KOPT-K1 (cell line): Measurements from ENCODE around the gene AP3S2.
"Not testable (repeated sequence)": the region's sequence is repeated elsewhere in the genome, so short reads cannot be mapped to it uniquely, and the experiment has no call there.

ENCODE experiments used
- H3K27ac ChIP-seq: fragments of 200-600 bp; sonication (generic); 2 replicates; pipeline ENCODE4 v1.5.1; 2016; ENCODE audit warnings: antibody characterized with exemption, mild to moderate bottlenecking, low read depth, low read length; ENCODE audit not compliant: poor library complexity, severe bottlenecking
- H3K36me3 ChIP-seq: fragments of 200-600 bp; sonication (generic); 2 replicates; pipeline ENCODE4 v1.5.1; 2017; ENCODE audit warnings: antibody characterized with exemption, mild to moderate bottlenecking, low read length, moderate library complexity; ENCODE audit not compliant: insufficient read depth
- H3K9me3 ChIP-seq: fragments of 200-600 bp; sonication (generic); 2 replicates; pipeline ENCODE4 v1.5.1; 2017; ENCODE audit warnings: antibody characterized with exemption, low read length, mild to moderate bottlenecking; ENCODE audit not compliant: insufficient read depth, poor library complexity, severe bottlenecking

The AP3S2 gene

GRCh38 chr15:89888214-89888804 lies 5.5 kb downstream of the AP3S2 start:
- Histone ChIP-seq H3K27ac (no peak overlapping the region), H3K9me3 (no peaks in the 10 kb centered on the region), H3K36me3 (peaks cover 49% of the 10 kb centered on the region)

GRCh38 chr15:89885611-89886010 lies 8.2 kb downstream of the AP3S2 start:
- Histone ChIP-seq H3K27ac (no peak overlapping the region), H3K36me3 (peaks cover 62% of the 10 kb centered on the region), H3K9me3 (no peaks in the 10 kb centered on the region)

GRCh38 chr15:89885179-89885578 lies 8.6 kb downstream of the AP3S2 start:
- not testable (repeated sequence) for H3K9me3 ChIP-seq, H3K27ac ChIP-seq
- peaks cover 62% of the 10 kb centered on the region for H3K36me3 ChIP-seq

GRCh38 chr15:89883518-89883917 lies 10.3 kb downstream of the AP3S2 start:
- Histone ChIP-seq H3K9me3 (no peaks in the 10 kb centered on the region), H3K36me3 (peaks cover 61% of the 10 kb centered on the region), H3K27ac (no peak overlapping the region)

GRCh38 chr15:89880727-89881126 lies 13.1 kb downstream of the AP3S2 start:
- no peak overlapping the region for H3K27ac ChIP-seq
- H3K36me3 ChIP-seq = peaks cover 65% of the 10 kb centered on the region
- no peaks in the 10 kb centered on the region for H3K9me3 ChIP-seq

- H3K27ac ChIP-seq = no peak overlapping the region
- H3K36me3 ChIP-seq = peaks cover 45% of the 10 kb centered on the region
- H3K9me3 ChIP-seq = no peaks in the 10 kb centered on the region
Measured at GRCh38 chr15:89878323-89878722, 15.5 kb downstream of the AP3S2 start.

GRCh38 chr15:89877083-89877425 lies 16.7 kb downstream of the AP3S2 start:
- no peaks in the 10 kb centered on the region for H3K9me3 ChIP-seq
- H3K27ac ChIP-seq = no peak overlapping the region
- H3K36me3 ChIP-seq = peaks cover 42% of the 10 kb centered on the region

GRCh38 chr15:89876396-89877082 lies 17.3 kb downstream of the AP3S2 start:
- Histone ChIP-seq H3K36me3 (peaks cover 43% of the 10 kb centered on the region), H3K27ac (no peak overlapping the region), H3K9me3 (no peaks in the 10 kb centered on the region)

GRCh38 chr15:89875741-89876140 lies 18.1 kb downstream of the AP3S2 start:
- H3K9me3 ChIP-seq = no peaks in the 10 kb centered on the region
- no peak overlapping the region for H3K27ac ChIP-seq
- peaks cover 46% of the 10 kb centered on the region for H3K36me3 ChIP-seq

GRCh38 chr15:89874926-89875564 lies 18.7 kb downstream of the AP3S2 start:
- no peak overlapping the region for H3K27ac ChIP-seq
- no peaks in the 10 kb centered on the region for H3K9me3 ChIP-seq
- H3K36me3 ChIP-seq = peaks cover 51% of the 10 kb centered on the region

- Histone ChIP-seq H3K27ac (no peak overlapping the region), H3K36me3 (peaks cover 25% of the 10 kb centered on the region; the same call in 1 of the 2 replicates), H3K9me3 (no peaks in the 10 kb centered on the region)
Measured at GRCh38 chr15:89870688-89871288, 23.0 kb downstream of the AP3S2 start.

- Histone ChIP-seq H3K36me3 (peaks cover 22% of the 10 kb centered on the region; the same call in 1 of the 2 replicates), H3K9me3 (no peaks in the 10 kb centered on the region), H3K27ac (no peak overlapping the region)
Measured at GRCh38 chr15:89870006-89870405, 23.8 kb downstream of the AP3S2 start.

- H3K9me3 ChIP-seq, H3K27ac ChIP-seq: not testable (repeated sequence)
- peaks cover 22% of the 10 kb centered on the region; the same call in 1 of the 2 replicates for H3K36me3 ChIP-seq
Measured at GRCh38 chr15:89869490-89869889, 24.3 kb downstream of the AP3S2 start.

- peaks cover 30% of the 10 kb centered on the region; the same call in 1 of the 2 replicates for H3K36me3 ChIP-seq
- no peak overlapping the region for H3K27ac ChIP-seq
- no peaks in the 10 kb centered on the region for H3K9me3 ChIP-seq
Measured at GRCh38 chr15:89864958-89865739, 28.6 kb downstream of the AP3S2 start.

- Histone ChIP-seq H3K36me3 (peaks cover 30% of the 10 kb centered on the region; the same call in 1 of the 2 replicates), H3K9me3 (no peaks in the 10 kb centered on the region), H3K27ac (no peak overlapping the region)
Measured at GRCh38 chr15:89863918-89864317, 29.9 kb downstream of the AP3S2 start.
